ENCODE data around the gene PKN3. TPM values are rescaled to one million over a fixed set of nuclear protein-coding genes. Genes with fewer than 3 reads are reported as not detected.

Gene PKN3
- total and polyA plus RNA-seq, 9 of the 15 experiments (the other 6 are each of a cell fraction or from before 2014, with no cell fraction given) = 0.82 to 49.2 (median 19.7) TPM

DNA sequence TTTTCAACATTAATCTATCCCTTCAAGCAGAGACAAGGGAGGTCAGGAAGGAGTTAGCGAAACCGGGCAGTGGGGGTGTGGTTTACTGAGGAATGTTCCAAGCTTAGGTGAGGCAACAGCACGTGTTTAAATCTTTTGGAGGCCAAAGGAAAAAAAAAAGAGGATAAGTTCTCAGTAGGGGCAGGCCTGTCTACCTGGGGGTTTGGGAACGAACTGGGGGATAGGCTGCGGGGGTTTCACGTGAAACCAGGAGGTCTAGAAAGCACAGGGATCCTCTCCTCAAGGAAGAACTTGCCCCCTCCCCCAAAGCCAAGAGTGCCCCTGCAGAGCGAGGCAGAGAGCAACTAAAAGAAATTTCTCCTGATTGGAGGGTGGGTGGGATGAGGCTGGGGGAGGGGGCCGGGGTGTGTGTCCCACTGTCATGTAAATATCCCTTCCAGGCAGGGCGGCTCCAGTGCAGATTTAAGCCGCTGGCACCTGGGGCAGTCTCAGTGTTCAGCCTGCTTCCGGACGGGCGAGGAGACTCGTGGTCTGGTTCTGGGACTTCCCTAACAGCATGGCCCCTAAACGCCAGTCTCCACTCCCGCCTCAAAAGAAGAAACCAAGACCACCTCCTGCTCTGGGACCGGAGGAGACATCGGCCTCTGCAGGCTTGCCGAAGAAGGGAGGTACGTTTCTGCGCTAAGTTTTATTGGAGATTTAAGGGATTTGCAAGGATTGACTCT lies 18.8 kb upstream of the PKN3 start:
- Histone ChIP-seq H3K4me1 (replicated peaks in 1 of 2; ENCODE audit: control insufficient read depth in 2 of 2, insufficient read depth in 2 of 2, low read length in 2 of 2) (peaks cover 22 to 31% of the 10 kb centered on the region in 2 experiments), H2AFZ (ENCODE audit: low read depth, low read length) (peak overlapping the region; percentile 34; the same call in 1 of the 2 replicates), H3K4me3 (no peak overlapping the region), H3K27ac (ENCODE audit: extremely low read depth, low read depth, low read length) (no peak overlapping the region), H3K9ac (ENCODE audit: insufficient read depth in 1 of 2, low read depth in 2 of 2, low read length in 2 of 2) (no peak overlapping the region; a peak in 1 of 4 replicates), H3K79me2 (ENCODE audit: control insufficient read depth, insufficient read depth, low read length) (peaks cover 3% of the 10 kb centered on the region; the same call in 1 of the 3 replicates), H3K36me3 (ENCODE audit: control insufficient read depth, insufficient read depth, low read length) (no peaks in the 10 kb centered on the region), H3K9me3 (replicated peaks; ENCODE audit: control insufficient read depth, insufficient read depth, low read depth, low read length) (no peaks in the 10 kb centered on the region), H3K9me1 (ENCODE audit: control insufficient read depth, insufficient read depth, low read length) (no peaks in the 10 kb centered on the region), H3K4me2 (ENCODE audit: insufficient read depth, low read length) (no peak overlapping the region), H3K27me3 (ENCODE audit: control insufficient read depth in 2 of 2, insufficient read depth in 2 of 2, low read length in 2 of 2) (no peaks in the 10 kb centered on the region), H4K20me1 (replicated peaks; ENCODE audit: control insufficient read depth, insufficient read depth, low read length) (no peaks in the 10 kb centered on the region)
- no TSS peak for BruUV-seq (replicated peaks)
- FAIRE-seq = no peak
- in situ Hi-C loops (cut with MboI) (no loop called here), intact Hi-C loops (cut with micrococcal nuclease) (loop anchor here (10.0 kb wide), 2 partner anchors 409 to 489 kb away; partner anchors contain the start of genes CIZ1, GOLGA2 and SWI5)
- 72% methylated on average over 20 of the region's 21 CpGs for WGBS (ENCODE audit: insufficient coverage, low coverage, missing lambda C conversion rate)
- ChIA-PET POLR2A (interaction anchor here (0.7 to 1.0 kb wide), 2 partner anchors 9 to 10 kb away, joined by 4 read pairs; no protein-coding TSS in a partner anchor), CTCF (ENCODE audit: low intra/inter-chr PET ratio) (no interaction called here)
- peak in 1 of 4 experiments; percentile 19 for DNase-seq (ENCODE audit: extremely low read depth in 1 of 4, low spot score in 3 of 4)
- no peak for ATAC-seq
- TF ChIP-seq DNMT1 (IDR thresholded peaks at IDR 0.05) = no peak
- no peak for TF ChIP-seq RBM25 (IDR thresholded peaks at IDR 0.05; ENCODE audit: low read depth, low read length, severe bottlenecking)
- TF ChIP-seq, protein P1, sequence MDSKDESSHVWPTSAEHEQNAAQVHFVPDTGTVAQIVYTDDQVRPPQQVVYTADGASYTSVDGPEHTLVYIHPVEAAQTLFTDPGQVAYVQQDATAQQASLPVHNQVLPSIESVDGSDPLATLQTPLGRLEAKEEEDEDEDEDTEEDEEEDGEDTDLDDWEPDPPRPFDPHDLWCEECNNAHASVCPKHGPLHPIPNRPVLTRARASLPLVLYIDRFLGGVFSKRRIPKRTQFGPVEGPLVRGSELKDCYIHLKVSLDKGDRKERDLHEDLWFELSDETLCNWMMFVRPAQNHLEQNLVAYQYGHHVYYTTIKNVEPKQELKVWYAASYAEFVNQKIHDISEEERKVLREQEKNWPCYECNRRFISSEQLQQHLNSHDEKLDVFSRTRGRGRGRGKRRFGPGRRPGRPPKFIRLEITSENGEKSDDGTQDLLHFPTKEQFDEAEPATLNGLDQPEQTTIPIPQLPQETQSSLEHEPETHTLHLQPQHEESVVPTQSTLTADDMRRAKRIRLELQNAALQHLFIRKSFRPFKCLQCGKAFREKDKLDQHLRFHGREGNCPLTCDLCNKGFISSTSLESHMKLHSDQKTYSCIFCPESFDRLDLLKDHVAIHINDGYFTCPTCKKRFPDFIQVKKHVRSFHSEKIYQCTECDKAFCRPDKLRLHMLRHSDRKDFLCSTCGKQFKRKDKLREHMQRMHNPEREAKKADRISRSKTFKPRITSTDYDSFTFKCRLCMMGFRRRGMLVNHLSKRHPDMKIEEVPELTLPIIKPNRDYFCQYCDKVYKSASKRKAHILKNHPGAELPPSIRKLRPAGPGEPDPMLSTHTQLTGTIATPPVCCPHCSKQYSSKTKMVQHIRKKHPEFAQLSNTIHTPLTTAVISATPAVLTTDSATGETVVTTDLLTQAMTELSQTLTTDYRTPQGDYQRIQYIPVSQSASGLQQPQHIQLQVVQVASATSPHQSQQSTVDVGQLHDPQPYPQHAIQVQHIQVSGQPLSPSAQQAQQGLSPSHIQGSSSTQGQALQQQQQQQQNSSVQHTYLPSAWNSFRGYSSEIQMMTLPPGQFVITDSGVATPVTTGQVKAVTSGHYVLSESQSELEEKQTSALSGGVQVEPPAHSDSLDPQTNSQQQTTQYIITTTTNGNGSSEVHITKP (IDR thresholded peaks at IDR 0.05; ENCODE audit: partially characterized antibody) = peak; percentile 71
- no peak for TF ChIP-seq GABPB2 (CRISPR knock-in tag; conservative IDR thresholded peaks at IDR 0.05)
- TF ChIP-seq LCOR (CRISPR knock-in tag; IDR thresholded peaks at IDR 0.05) = no peak
- TF ChIP-seq, protein P2, sequence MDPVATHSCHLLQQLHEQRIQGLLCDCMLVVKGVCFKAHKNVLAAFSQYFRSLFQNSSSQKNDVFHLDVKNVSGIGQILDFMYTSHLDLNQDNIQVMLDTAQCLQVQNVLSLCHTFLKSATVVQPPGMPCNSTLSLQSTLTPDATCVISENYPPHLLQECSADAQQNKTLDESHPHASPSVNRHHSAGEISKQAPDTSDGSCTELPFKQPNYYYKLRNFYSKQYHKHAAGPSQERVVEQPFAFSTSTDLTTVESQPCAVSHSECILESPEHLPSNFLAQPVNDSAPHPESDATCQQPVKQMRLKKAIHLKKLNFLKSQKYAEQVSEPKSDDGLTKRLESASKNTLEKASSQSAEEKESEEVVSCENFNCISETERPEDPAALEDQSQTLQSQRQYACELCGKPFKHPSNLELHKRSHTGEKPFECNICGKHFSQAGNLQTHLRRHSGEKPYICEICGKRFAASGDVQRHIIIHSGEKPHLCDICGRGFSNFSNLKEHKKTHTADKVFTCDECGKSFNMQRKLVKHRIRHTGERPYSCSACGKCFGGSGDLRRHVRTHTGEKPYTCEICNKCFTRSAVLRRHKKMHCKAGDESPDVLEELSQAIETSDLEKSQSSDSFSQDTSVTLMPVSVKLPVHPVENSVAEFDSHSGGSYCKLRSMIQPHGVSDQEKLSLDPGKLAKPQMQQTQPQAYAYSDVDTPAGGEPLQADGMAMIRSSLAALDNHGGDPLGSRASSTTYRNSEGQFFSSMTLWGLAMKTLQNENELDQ (CRISPR knock-in tag; IDR thresholded peaks at IDR 0.05; ENCODE audit: borderline replicate concordance) = no peak
- TF ChIP-seq RBM17 (IDR thresholded peaks at IDR 0.05; ENCODE audit: borderline replicate concordance, low read depth, low read length) = no peak
- no peak for TF ChIP-seq LARP7 (IDR thresholded peaks at IDR 0.05)
- TF ChIP-seq, protein P3, sequence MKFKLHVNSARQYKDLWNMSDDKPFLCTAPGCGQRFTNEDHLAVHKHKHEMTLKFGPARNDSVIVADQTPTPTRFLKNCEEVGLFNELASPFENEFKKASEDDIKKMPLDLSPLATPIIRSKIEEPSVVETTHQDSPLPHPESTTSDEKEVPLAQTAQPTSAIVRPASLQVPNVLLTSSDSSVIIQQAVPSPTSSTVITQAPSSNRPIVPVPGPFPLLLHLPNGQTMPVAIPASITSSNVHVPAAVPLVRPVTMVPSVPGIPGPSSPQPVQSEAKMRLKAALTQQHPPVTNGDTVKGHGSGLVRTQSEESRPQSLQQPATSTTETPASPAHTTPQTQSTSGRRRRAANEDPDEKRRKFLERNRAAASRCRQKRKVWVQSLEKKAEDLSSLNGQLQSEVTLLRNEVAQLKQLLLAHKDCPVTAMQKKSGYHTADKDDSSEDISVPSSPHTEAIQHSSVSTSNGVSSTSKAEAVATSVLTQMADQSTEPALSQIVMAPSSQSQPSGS (CRISPR knock-in tag; IDR thresholded peaks at IDR 0.05) = no peak
- no peak for TF ChIP-seq CBX3 (IDR thresholded peaks at IDR 0.05; ENCODE audit: borderline replicate concordance in 1 of 2, low read length in 2 of 2)
- no peak for TF ChIP-seq DACH1 (IDR thresholded peaks at IDR 0.05; ENCODE audit: partially characterized antibody)
- TF ChIP-seq TAF9B (IDR thresholded peaks at IDR 0.05; ENCODE audit: partially characterized antibody) = no peak
- no peak for TF ChIP-seq BHLHE40 (IDR thresholded peaks at IDR 0.05; ENCODE audit: low read length)

Data from K562 (cell line).